HUES6 (cell line): ENCODE data around the gene CPNE1.
A peak's percentile ranks its signal among the peaks of the same experiment; 100 is the strongest.
"Not testable (repeated sequence)": the region's sequence is repeated elsewhere in the genome, so short reads cannot be mapped to it uniquely, and the experiment has no call there.

Experiments
- H3K27ac ChIP-seq: 2 replicates; pipeline ENCODE4 v1.7.0; 2013; ENCODE audit warnings: low read depth, mild to moderate bottlenecking, low read length, inconsistent platforms
- H3K27me3 ChIP-seq: 2 replicates; pipeline ENCODE4 v1.6.1; 2013; ENCODE audit warnings: low read length; ENCODE audit not compliant: control insufficient read depth, insufficient read depth
- H3K36me3 ChIP-seq: 2 replicates; pipeline ENCODE4 v1.6.1; 2013; ENCODE audit warnings: low read length; ENCODE audit not compliant: control insufficient read depth, insufficient read depth
- H3K4me1 ChIP-seq: 2 replicates; pipeline ENCODE4 v1.6.1; 2013; ENCODE audit warnings: low read length; ENCODE audit not compliant: control insufficient read depth, insufficient read depth
- H3K4me3 ChIP-seq: 2 replicates; pipeline ENCODE4 v1.5.1; 2013; ENCODE audit warnings: low read depth, low read length
- H3K9ac ChIP-seq: one replicate; pipeline ENCODE4 v1.6.1; 2013; ENCODE audit warnings: mild to moderate bottlenecking, low read length
- H3K9me3 ChIP-seq: 2 replicates; pipeline ENCODE4 v1.6.1; 2013; ENCODE audit warnings: low read depth, low read length; ENCODE audit not compliant: control insufficient read depth, insufficient read depth

The CPNE1 gene

GRCh38 chr20:35664466-35665206 lies at the start of gene CPNE1, which contains the start of gene RBM12:
Gene CPNE1 (minus strand): TSS chr20:35664900. CDS start chr20:35632923, 31,977 bp downstream.
Gene RBM12 (minus strand): TSS chr20:35664900. CDS start chr20:35655322, 9,578 bp downstream.
- Histone ChIP-seq H3K4me1 (peaks cover 17% of the 10 kb centered on the region), H3K9me3 (no peaks in the 10 kb centered on the region; the same call in 1 of the 2 replicates), H3K36me3 (peaks cover 12% of the 10 kb centered on the region), H3K9ac (peak within 1 kb of the TSS; percentile 90), H3K4me3 (peak within 1 kb of the TSS; percentile 86), H3K27ac (peak within 1 kb of the TSS; percentile 92), H3K27me3 (no peaks in the 10 kb centered on the region)

- H3K36me3 ChIP-seq, result peaks cover 99% of the 10 kb centered on the region
- H3K27ac ChIP-seq, result no peak overlapping the region
Observed at GRCh38 chr20:35714127-35714526, 49.4 kb upstream of the CPNE1 start.

GRCh38 chr20:35713120-35713519 lies 48.4 kb upstream of the CPNE1 start:
- H3K9me3 ChIP-seq, H3K27ac ChIP-seq, H3K9ac ChIP-seq, H3K4me1 ChIP-seq, H3K27me3 ChIP-seq, H3K4me3 ChIP-seq: not testable (repeated sequence)
- H3K36me3 ChIP-seq, result peaks cover 99% of the 10 kb centered on the region

More at GRCh38 chr20:35714127-35714526, 49.4 kb upstream of the CPNE1 start:
- H3K9ac ChIP-seq, result no peak overlapping the region
- H3K4me3 ChIP-seq, result no peak overlapping the region
- no peaks in the 10 kb centered on the region for H3K9me3 ChIP-seq
- H3K27me3 ChIP-seq, result no peaks in the 10 kb centered on the region
- no peaks in the 10 kb centered on the region for H3K4me1 ChIP-seq

- Histone ChIP-seq H3K27me3 (no peaks in the 10 kb centered on the region), H3K4me1 (no peaks in the 10 kb centered on the region), H3K9ac (no peak overlapping the region), H3K27ac (no peak overlapping the region), H3K4me3 (no peak overlapping the region), H3K9me3 (no peaks in the 10 kb centered on the region), H3K36me3 (peaks cover 99% of the 10 kb centered on the region)
Observed at GRCh38 chr20:35711588-35712209, 47.0 kb upstream of the CPNE1 start.

- Histone ChIP-seq H3K9ac (no peak overlapping the region), H3K27me3 (no peaks in the 10 kb centered on the region), H3K4me3 (no peak overlapping the region), H3K9me3 (no peaks in the 10 kb centered on the region), H3K27ac (no peak overlapping the region), H3K36me3 (peaks cover 99% of the 10 kb centered on the region), H3K4me1 (no peaks in the 10 kb centered on the region)
Observed at GRCh38 chr20:35710884-35711587, 46.3 kb upstream of the CPNE1 start.

- Histone ChIP-seq H3K36me3 (peaks cover 99% of the 10 kb centered on the region), H3K9ac (no peak overlapping the region), H3K4me1 (no peaks in the 10 kb centered on the region), H3K4me3 (no peak overlapping the region), H3K27ac (no peak overlapping the region), H3K27me3 (no peaks in the 10 kb centered on the region), H3K9me3 (no peaks in the 10 kb centered on the region)
Observed at GRCh38 chr20:35710039-35710438, 45.3 kb upstream of the CPNE1 start.

- Histone ChIP-seq H3K27me3 (no peaks in the 10 kb centered on the region), H3K27ac (no peak overlapping the region), H3K4me3 (no peak overlapping the region), H3K4me1 (no peaks in the 10 kb centered on the region), H3K9ac (no peak overlapping the region), H3K36me3 (peaks cover 99% of the 10 kb centered on the region), H3K9me3 (no peaks in the 10 kb centered on the region)
Observed at GRCh38 chr20:35709259-35709658, 44.6 kb upstream of the CPNE1 start.

- no peak overlapping the region for H3K27ac ChIP-seq
- no peaks in the 10 kb centered on the region for H3K4me1 ChIP-seq
- no peaks in the 10 kb centered on the region for H3K27me3 ChIP-seq
- H3K4me3 ChIP-seq, result no peak overlapping the region
- peaks cover 99% of the 10 kb centered on the region for H3K36me3 ChIP-seq
- no peaks in the 10 kb centered on the region for H3K9me3 ChIP-seq
- H3K9ac ChIP-seq, result no peak overlapping the region
Observed at GRCh38 chr20:35708502-35708901, 43.8 kb upstream of the CPNE1 start.

- H3K27me3 ChIP-seq, H3K4me3 ChIP-seq, H3K9me3 ChIP-seq, H3K27ac ChIP-seq, H3K4me1 ChIP-seq, H3K9ac ChIP-seq: not testable (repeated sequence)
- H3K36me3 ChIP-seq, result peaks cover 97% of the 10 kb centered on the region
Observed at GRCh38 chr20:35706591-35707529, 42.2 kb upstream of the CPNE1 start.

- not testable (repeated sequence) for H3K27ac ChIP-seq, H3K9ac ChIP-seq, H3K4me3 ChIP-seq, H3K9me3 ChIP-seq, H3K4me1 ChIP-seq, H3K27me3 ChIP-seq
- peaks cover 90% of the 10 kb centered on the region for H3K36me3 ChIP-seq
Observed at GRCh38 chr20:35705894-35706293, 41.2 kb upstream of the CPNE1 start.
